A549 (cell line): Measurements from ENCODE around the gene IL23R. TPM values are rescaled to one million over a fixed set of nuclear protein-coding genes. Genes with fewer than 3 reads are reported as not detected.

ENCODE experiments used
- ATAC-seq, 2 experiments: fragments of 200-7000 bp in 1 of 2; fragments of >200 bp in 1 of 2; cut with Nextera tagmentation in 1 of 2; cut with Tn5 transposase in 1 of 2; 3 replicates each; pipeline versions ENCODE4 v1.8.0 to v1.9.1; 2018 to 2020; ENCODE audit warnings: mild to moderate bottlenecking in 1 of 2, moderate library complexity in 1 of 2
- CTCF ChIA-PET: fragments of 300-600 bp; sonication (Branson Sonifier 250); formaldehyde crosslinking; extraction: SDS; loops from one replicate; lab custom pipeline; 2021; ENCODE audit warnings: antibody characterized with exemption, inconsistent platforms; lab: Yijun Ruan, JAX
- POLR2A ChIA-PET: fragments of 350-600 bp; formaldehyde crosslinking; extraction: SDS; loops from one replicate; lab custom pipeline; 2021; ENCODE audit warnings: antibody characterized with exemption, inconsistent platforms; lab: Yijun Ruan, JAX
- DNase-seq, 2 experiments: peaks; one replicate each; pipeline versions ENCODE4 v3.0.0 to v3.0.0-alpha.2; 2011 to 2016; ENCODE audit warnings: low read depth in 1 of 2, low spot score in 1 of 2
- FAIRE-seq: peaks from 2 replicates; lab custom pipeline; 2011; peaks lifted over from hg19 to GRCh38; lab: Jason Lieb, UNC
- H3K27ac ChIP-seq, 2 experiments: fragments of >200 bp; sonication (Bioruptor Twin); formaldehyde crosslinking; 3 replicates each; pipeline ENCODE4 v1.5.1; 2016 to 2017
- H3K4me1 ChIP-seq: fragments of >200 bp; sonication (Bioruptor Twin); formaldehyde crosslinking; 3 replicates; pipeline ENCODE4 v1.6.1; 2016
- H3K4me2 ChIP-seq: fragments of >200 bp; sonication (Bioruptor Twin); formaldehyde crosslinking; 3 replicates; pipeline ENCODE4 v1.6.1; 2016
- H3K4me3 ChIP-seq: fragments of >200 bp; sonication (Bioruptor Twin); formaldehyde crosslinking; 3 replicates; pipeline ENCODE4 v1.5.1; 2016
- H3K9me3 ChIP-seq: fragments of >200 bp; sonication (Bioruptor Twin); formaldehyde crosslinking; 3 replicates; pipeline ENCODE4 v1.6.1; 2016
- CEBPB ChIP-seq, 2 experiments: fragments of >200 bp in 1 of 2; sonication (Bioruptor Twin) in 1 of 2; formaldehyde crosslinking in 1 of 2; IDR thresholded peaks; 2 replicates each; pipeline ENCODE4 v1.6.1; 2012 to 2016
- CHD2 ChIP-seq: fragments of 150-350 bp; IDR thresholded peaks from 2 replicates; pipeline ENCODE4 v1.6.1; 2014; ENCODE audit warnings: low read length; ENCODE audit not compliant: partially characterized antibody
- CTCF ChIP-seq: fragments of >200 bp; sonication (Bioruptor Twin); formaldehyde crosslinking; IDR thresholded peaks from 3 replicates; pipeline ENCODE4 v1.5.1; 2016
- EHMT2 ChIP-seq: fragments of 200-600 bp; sonication (generic); IDR thresholded peaks from 2 replicates; pipeline ENCODE4 v1.6.1; 2016; ENCODE audit warnings: antibody characterized with exemption, low read depth, mild to moderate bottlenecking, moderate library complexity
- FOSB ChIP-seq: fragments of 250-450 bp; sonication (Bioruptor Pico); IDR thresholded peaks from 2 replicates; pipeline ENCODE4 v1.5.0; 2020; ENCODE audit warnings: mild to moderate bottlenecking, moderate library complexity
- HDAC2 ChIP-seq: fragments of 200-600 bp; sonication (generic); IDR thresholded peaks from 2 replicates; pipeline ENCODE4 v1.6.1; 2016
- HES2 ChIP-seq: fragments of >200 bp; sonication (Bioruptor Twin); formaldehyde crosslinking; IDR thresholded peaks from 2 replicates; pipeline ENCODE4 v1.6.1; 2016
- HOXA7 ChIP-seq: fragments of 250-450 bp; sonication (Bioruptor Pico); IDR thresholded peaks from 2 replicates; pipeline ENCODE4 v1.5.0; 2020; ENCODE audit warnings: mild to moderate bottlenecking, moderate library complexity
- HOXB5 ChIP-seq: fragments of 250-450 bp; sonication (Bioruptor Pico); IDR thresholded peaks from 2 replicates; pipeline ENCODE4 v1.5.0; 2020; ENCODE audit warnings: mild to moderate bottlenecking, moderate library complexity
- JUN ChIP-seq, 2 experiments: fragments of >200 bp; sonication (Bioruptor Twin); formaldehyde crosslinking; IDR thresholded peaks; 2 replicates in 1 of 2; 3 replicates in 1 of 2; pipeline ENCODE4 v1.6.1; 2016 to 2017
- KDM1A ChIP-seq: fragments of 200-600 bp; sonication (generic); IDR thresholded peaks from 2 replicates; pipeline ENCODE4 v1.6.1; 2016; ENCODE audit warnings: low read depth, mild to moderate bottlenecking
- MAFK ChIP-seq: fragments of 450-650 bp; IDR thresholded peaks from 2 replicates; pipeline ENCODE4 v1.6.1; 2014; ENCODE audit not compliant: partially characterized antibody
- MAX ChIP-seq: IDR thresholded peaks from 2 replicates; pipeline ENCODE4 v1.6.1; 2012
- NFE2L2 ChIP-seq: fragments of 150-350 bp; conservative IDR thresholded peaks from 2 replicates; pipeline ENCODE4 v1.6.1; 2014; ENCODE audit warnings: low read length
- PBX3 ChIP-seq: IDR thresholded peaks from 2 replicates; pipeline ENCODE4 v1.6.1; 2012
- PHF8 ChIP-seq: fragments of 200-600 bp; sonication (generic); IDR thresholded peaks from 2 replicates; pipeline ENCODE4 v1.6.1; 2016; ENCODE audit warnings: low read depth, mild to moderate bottlenecking, antibody characterized with exemption, moderate library complexity, borderline replicate concordance
- RCOR1 ChIP-seq: fragments of 150-350 bp; IDR thresholded peaks from 2 replicates; pipeline ENCODE4 v1.6.1; 2014; ENCODE audit warnings: antibody characterized with exemption, low read length, low read depth
- RFX5 ChIP-seq: fragments of 450-650 bp; IDR thresholded peaks from 2 replicates; pipeline ENCODE4 v1.7.1; 2014; ENCODE audit warnings: antibody characterized with exemption, mild to moderate bottlenecking, moderate library complexity
- SMC3 ChIP-seq: fragments of >200 bp; sonication (Bioruptor Twin); formaldehyde crosslinking; IDR thresholded peaks from 3 replicates; pipeline ENCODE4 v1.6.1; 2018; ENCODE audit warnings: inconsistent platforms
- SREBF2 ChIP-seq: fragments of 450-650 bp; IDR thresholded peaks from 2 replicates; pipeline ENCODE4 v1.6.1; 2014; ENCODE audit warnings: mild to moderate bottlenecking, moderate library complexity
- TFCP2L1 ChIP-seq: fragments of 250-450 bp; sonication (Bioruptor Pico); IDR thresholded peaks from 2 replicates; pipeline ENCODE4 v1.5.0; 2021; ENCODE audit warnings: mild to moderate bottlenecking
- TP53 ChIP-seq: fragments of 250-450 bp; sonication (Bioruptor Pico); IDR thresholded peaks from 2 replicates; pipeline ENCODE4 v1.5.0; 2021; ENCODE audit warnings: mild to moderate bottlenecking, moderate library complexity
- ZFP36 ChIP-seq: fragments of 450-650 bp; IDR thresholded peaks from 2 replicates; pipeline ENCODE4 v1.6.1; 2014; ENCODE audit warnings: borderline replicate concordance; ENCODE audit not compliant: partially characterized antibody
- ZNF302 ChIP-seq: fragments of 250-450 bp; sonication (Bioruptor Pico); IDR thresholded peaks from 2 replicates; pipeline ENCODE4 v1.9.0; 2021; ENCODE audit warnings: inconsistent platforms, mild to moderate bottlenecking, moderate library complexity
- WGBS: methylation state at CpG from one replicate; pipeline ENCODE4 v1.1.6; 2017; ENCODE audit errors: missing lambda C conversion rate; 5-methylcytosine and 5-hydroxymethylcytosine counted together
- polyA plus RNA-seq, 4 experiments: library from polyadenylated mRNA; depleted of rRNA in 3 of 4; stranded (reverse); fragments of >200 nt; fragmentation: RNase III in 1 of 4; extraction: RNeasy Plus Mini Kit Qiagen cat#74134 plus additional on column Dnase treatment in 1 of 4; gene quantifications; 2 replicates in 3 of 4; 3 replicates in 1 of 4; pipeline ENCODE4 v1.2.3, GENCODE V29; 2011 to 2017
- TF ChIP-seq, protein P1 (sequence below): fragments of 150-350 bp; IDR thresholded peaks from 2 replicates; pipeline ENCODE4 v1.6.1; 2014; ENCODE audit warnings: low read depth, mild to moderate bottlenecking, low read length

The IL23R gene
- polyA plus RNA-seq, 2 of the 4 experiments (the other 2 are of a cell fraction), result not detected

GRCh38 chr1:67217417-67217816, 51.2 kb downstream of the IL23R start (continued):
- TF ChIP-seq CEBPB (IDR thresholded peaks at IDR 0.05) (no peak), MAX (no peak), HOXB5 (no peak), HES2 (no peak)

DNA sequence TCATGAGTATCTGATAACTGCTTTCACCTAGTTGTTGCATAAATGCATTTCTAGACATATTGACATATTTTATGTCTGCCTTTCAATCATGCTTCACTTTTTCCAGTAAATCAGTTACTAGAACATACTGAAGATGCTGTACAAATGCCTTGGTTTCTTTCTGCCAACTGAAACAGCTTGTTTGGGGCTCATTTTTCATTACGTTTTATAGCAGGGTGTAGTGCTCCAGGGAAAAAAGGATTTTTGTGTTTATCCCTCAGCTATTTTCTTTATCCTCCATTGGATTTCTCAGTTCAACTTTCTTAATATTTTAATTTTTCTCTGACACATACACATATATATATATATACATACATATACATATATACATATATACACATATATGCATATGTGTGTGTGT, 51.7 kb downstream of the IL23R start:
- H3K4me2 ChIP-seq, result no peak overlapping the region
- no peak for TF ChIP-seq EHMT2
- TF ChIP-seq, protein P1, sequence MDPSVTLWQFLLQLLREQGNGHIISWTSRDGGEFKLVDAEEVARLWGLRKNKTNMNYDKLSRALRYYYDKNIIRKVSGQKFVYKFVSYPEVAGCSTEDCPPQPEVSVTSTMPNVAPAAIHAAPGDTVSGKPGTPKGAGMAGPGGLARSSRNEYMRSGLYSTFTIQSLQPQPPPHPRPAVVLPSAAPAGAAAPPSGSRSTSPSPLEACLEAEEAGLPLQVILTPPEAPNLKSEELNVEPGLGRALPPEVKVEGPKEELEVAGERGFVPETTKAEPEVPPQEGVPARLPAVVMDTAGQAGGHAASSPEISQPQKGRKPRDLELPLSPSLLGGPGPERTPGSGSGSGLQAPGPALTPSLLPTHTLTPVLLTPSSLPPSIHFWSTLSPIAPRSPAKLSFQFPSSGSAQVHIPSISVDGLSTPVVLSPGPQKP, result no peak
- no peak for TF ChIP-seq FOSB
- TF ChIP-seq, all 56 proteins: peak for 0
- no peak for FAIRE-seq
- no peaks in the 10 kb centered on the region for H3K4me1 ChIP-seq
- H3K27ac ChIP-seq, result no peak overlapping the region
- ATAC-seq, result no peak
- H3K4me3 ChIP-seq, result no peak overlapping the region
- WGBS, result 55% methylated on average over 1 of the region's 1 CpG
- no peaks in the 10 kb centered on the region for H3K9me3 ChIP-seq
- no peak for DNase-seq
- ChIA-PET CTCF (interaction anchor here (1.4 kb wide), 1 partner anchor 282 kb away, joined by 7 read pairs; no protein-coding TSS in a partner anchor), POLR2A (no interaction called here)

- no peak for TF ChIP-seq KDM1A
- TF ChIP-seq TP53 (CRISPR knock-in tag), result no peak
- no peak for TF ChIP-seq CHD2
- TF ChIP-seq ZFP36, result no peak
- no peak for TF ChIP-seq MAX
- TF ChIP-seq RFX5, result no peak
- no peak for TF ChIP-seq JUN (IDR thresholded peaks at IDR 0.05)
- no peak for TF ChIP-seq ZNF302
- TF ChIP-seq RCOR1, result no peak
- no peak for TF ChIP-seq HOXA7 (CRISPR knock-in tag)
- TF ChIP-seq SREBF2, result no peak
- TF ChIP-seq HES2, result no peak
- no peak for TF ChIP-seq NFE2L2
- no peak for TF ChIP-seq SMC3
- TF ChIP-seq, protein P1, result no peak
- TF ChIP-seq, all 56 proteins: peak for 0
- 28% methylated on average over 2 of the region's 2 CpGs for WGBS
Measured at GRCh38 chr1:67224856-67225255, 58.6 kb downstream of the IL23R start.

DNA sequence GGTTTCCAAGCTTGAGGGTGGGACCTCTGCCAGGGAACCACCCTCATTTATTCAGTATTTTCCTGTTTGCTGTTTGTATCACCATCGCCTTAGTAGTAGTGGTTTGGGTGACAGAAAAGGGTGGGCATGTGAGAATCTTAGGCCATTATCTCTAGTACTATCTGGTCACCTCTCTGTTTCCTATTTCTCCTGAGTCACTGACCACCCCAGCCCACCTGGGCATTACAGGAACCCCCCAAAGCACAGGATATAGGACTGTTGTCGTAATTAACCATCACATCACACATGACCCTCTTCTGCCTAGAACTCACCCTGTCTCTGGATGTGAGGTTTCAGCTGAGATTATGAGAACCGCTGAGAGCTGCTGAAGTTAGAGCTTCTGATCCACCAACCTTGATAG, 60.4 kb downstream of the IL23R start:
- POLR2A ChIA-PET, result no interaction called here
- Histone ChIP-seq H3K4me1 (no peaks in the 10 kb centered on the region), H3K4me2 (no peak overlapping the region), H3K9me3 (no peaks in the 10 kb centered on the region), H3K4me3 (no peak overlapping the region), H3K27ac (no peak overlapping the region)
- WGBS, result 29% methylated on average over 3 of the region's 3 CpGs
- ATAC-seq (no peak), FAIRE-seq (no peak), DNase-seq (no peak)
- CTCF ChIA-PET, result interaction anchor here (0.6 to 7.3 kb wide), 3 partner anchors 14 to 1537 kb away, joined by 3 to 36 read pairs (median 18); no protein-coding TSS in a partner anchor
- TF ChIP-seq TFCP2L1 (CRISPR knock-in tag), result no peak
- TF ChIP-seq PBX3, result no peak
- TF ChIP-seq, protein P1, result no peak
- TF ChIP-seq SMC3, result no peak
- TF ChIP-seq JUN (IDR thresholded peaks at IDR 0.05), result no peak
- TF ChIP-seq HOXA7 (CRISPR knock-in tag), result no peak
- no peak for TF ChIP-seq CTCF
- no peak for TF ChIP-seq MAFK
- no peak for TF ChIP-seq RCOR1
- no peak for TF ChIP-seq PHF8
- no peak for TF ChIP-seq HDAC2

More at GRCh38 chr1:67224856-67225255, 58.6 kb downstream of the IL23R start:
- Histone ChIP-seq H3K4me1 (no peaks in the 10 kb centered on the region), H3K9me3 (no peaks in the 10 kb centered on the region), H3K27ac (no peak overlapping the region), H3K4me2 (no peak overlapping the region), H3K4me3 (no peak overlapping the region)
- CTCF ChIA-PET, result interaction anchor here (1.3 to 7.3 kb wide), 3 partner anchors 10 to 275 kb away, joined by 3 to 36 read pairs (median 18); no protein-coding TSS in a partner anchor
- ATAC-seq, result no peak
- DNase-seq, result no peak
- POLR2A ChIA-PET, result no interaction called here
- FAIRE-seq, result no peak
